HepG2 (cell line): ENCODE data around the gene JSRP1. TPM values are rescaled to one million over a fixed set of nuclear protein-coding genes. Genes with fewer than 3 reads are reported as not detected.
A peak's percentile ranks its signal among the peaks of the same experiment; 100 is the strongest.

ENCODE experiments used
- ARID2 ChIP-seq: sonication (generic); formaldehyde crosslinking; IDR thresholded peaks from 2 replicates; pipeline ENCODE4 v1.8.1; 2022; ENCODE audit warnings: mild to moderate bottlenecking, missing genetic modification reagents, borderline replicate concordance
- CBFB ChIP-seq: sonication (generic); formaldehyde crosslinking; IDR thresholded peaks from 2 replicates; pipeline ENCODE4 v1.4.0; 2020; ENCODE audit warnings: missing genetic modification reagents
- FUBP1 ChIP-seq: sonication (generic); formaldehyde crosslinking; IDR thresholded peaks from 2 replicates; pipeline ENCODE4 v1.5.1; 2020; ENCODE audit warnings: missing genetic modification reagents, mild to moderate bottlenecking, borderline replicate concordance
- HOXA3 ChIP-seq: sonication (generic); formaldehyde crosslinking; IDR thresholded peaks from 2 replicates; pipeline ENCODE4 v1.5.0; 2020; ENCODE audit warnings: missing genetic modification reagents
- IRF2 ChIP-seq: IDR thresholded peaks from 2 replicates; pipeline ENCODE4 v1.6.1; 2018; ENCODE audit warnings: missing genetic modification reagents, missing compliant biosample characterization
- KAT7 ChIP-seq: IDR thresholded peaks from 2 replicates; pipeline ENCODE4 v1.6.1; 2018; ENCODE audit warnings: borderline replicate concordance, missing compliant biosample characterization
- MAX ChIP-seq: IDR thresholded peaks from 2 replicates; pipeline ENCODE4 v1.6.1; 2012; ENCODE audit warnings: inconsistent platforms
- MXD4 ChIP-seq: IDR thresholded peaks from 2 replicates; pipeline ENCODE4 v1.6.1; 2016; ENCODE audit warnings: mild to moderate bottlenecking, missing biosample characterization, missing genetic modification reagents
- MXI1 ChIP-seq: IDR thresholded peaks from 3 replicates; pipeline ENCODE4 v1.6.1; 2012; ENCODE audit warnings: low read depth, low read length, inconsistent platforms, borderline replicate concordance
- NCOA2 ChIP-seq: sonication (generic); formaldehyde crosslinking; IDR thresholded peaks from 2 replicates; pipeline ENCODE4 v1.8.0; 2022; ENCODE audit warnings: inconsistent platforms
- PHF20 ChIP-seq: sonication (generic); formaldehyde crosslinking; IDR thresholded peaks from 2 replicates; pipeline ENCODE4 v1.5.0; 2020; ENCODE audit warnings: mild to moderate bottlenecking, missing genetic modification reagents
- SAFB2 ChIP-seq: sonication (generic); formaldehyde crosslinking; IDR thresholded peaks from 2 replicates; pipeline ENCODE4 v1.5.1; 2020; ENCODE audit warnings: missing genetic modification reagents, low read depth, mild to moderate bottlenecking, borderline replicate concordance
- SETDB1 ChIP-seq: sonication (generic); formaldehyde crosslinking; IDR thresholded peaks from 2 replicates; pipeline ENCODE4 v1.5.1; 2020; ENCODE audit warnings: missing genetic modification reagents, mild to moderate bottlenecking, borderline replicate concordance
- SKIL ChIP-seq: sonication (generic); formaldehyde crosslinking; IDR thresholded peaks from 2 replicates; pipeline ENCODE4 v1.8.0; 2022; ENCODE audit warnings: missing genetic modification reagents, mild to moderate bottlenecking, moderate library complexity, borderline replicate concordance
- SOX5 ChIP-seq: IDR thresholded peaks from 2 replicates; pipeline ENCODE4 v1.6.1; 2016; ENCODE audit warnings: borderline replicate concordance
- ZBTB7A ChIP-seq: sonication (generic); formaldehyde crosslinking; IDR thresholded peaks from 2 replicates; pipeline ENCODE4 v1.8.0; 2022; ENCODE audit warnings: mild to moderate bottlenecking, missing genetic modification reagents
- ZFX ChIP-seq: sonication (generic); formaldehyde crosslinking; IDR thresholded peaks from 2 replicates; pipeline ENCODE4 v1.4.0; 2020; ENCODE audit warnings: mild to moderate bottlenecking, low read depth, missing genetic modification reagents, moderate library complexity
- ZNF33B ChIP-seq: sonication (generic); formaldehyde crosslinking; IDR thresholded peaks from 2 replicates; pipeline ENCODE4 v1.5.1; 2020; ENCODE audit warnings: mild to moderate bottlenecking, missing genetic modification reagents
- ZNF563 ChIP-seq: sonication (generic); formaldehyde crosslinking; IDR thresholded peaks from 2 replicates; pipeline ENCODE4 v1.8.0; 2022; ENCODE audit warnings: mild to moderate bottlenecking, moderate library complexity, missing genetic modification reagents
- ZNF607 ChIP-seq: sonication (generic); formaldehyde crosslinking; IDR thresholded peaks from 2 replicates; pipeline ENCODE4 v1.5.1; 2020; ENCODE audit warnings: missing genetic modification reagents, mild to moderate bottlenecking, borderline replicate concordance
- ZNF614 ChIP-seq: IDR thresholded peaks from 2 replicates; pipeline ENCODE4 v1.6.1; 2018; ENCODE audit warnings: missing biosample characterization, missing genetic modification reagents, inconsistent platforms, borderline replicate concordance
- ZNF768 ChIP-seq: sonication (generic); formaldehyde crosslinking; IDR thresholded peaks from 2 replicates; pipeline ENCODE4 v1.4.0; 2020; ENCODE audit warnings: missing genetic modification reagents
- polyA plus RNA-seq, 8 experiments: library from polyadenylated mRNA; depleted of rRNA in 3 of 8; stranded (reverse) in 7 of 8; unstranded in 1 of 8; fragments of >200 nt; fragmentation: Illumina TruSeq in 4 of 8; extraction: Trizol in 4 of 8; gene quantifications; 2 replicates each; pipeline versions ENCODE4 v1.2.1 to v1.2.3, GENCODE V29; 2011 to 2016; ENCODE audit warnings: low read depth in 4 of 8, missing spikeins in 1 of 8, mixed read lengths in 1 of 8; ENCODE audit not compliant: insufficient read depth in 1 of 8
- total RNA-seq, 5 experiments: library from RNA; depleted of rRNA; stranded (reverse); fragments of >200 nt; fragmentation: Illumina TruSeq; extraction: Trizol; gene quantifications; 2 replicates each; pipeline ENCODE4 v1.2.3, GENCODE V29; 2016; ENCODE audit warnings: low read depth in 1 of 5
- TF ChIP-seq, protein P1 (sequence below): sonication (generic); formaldehyde crosslinking; IDR thresholded peaks from 2 replicates; pipeline ENCODE4 v1.8.1; 2023; ENCODE audit warnings: missing genetic modification reagents, mild to moderate bottlenecking, borderline replicate concordance
- TF ChIP-seq, protein P2 (sequence below): IDR thresholded peaks from 2 replicates; pipeline ENCODE4 v1.6.1; 2016; ENCODE audit warnings: low read depth, control low read depth

Gene JSRP1
- total and polyA plus RNA-seq, 2 of the 13 experiments (the other 11 are each of a cell fraction or from before 2014, with no cell fraction given), result 0.16 to 0.38 TPM

DNA sequence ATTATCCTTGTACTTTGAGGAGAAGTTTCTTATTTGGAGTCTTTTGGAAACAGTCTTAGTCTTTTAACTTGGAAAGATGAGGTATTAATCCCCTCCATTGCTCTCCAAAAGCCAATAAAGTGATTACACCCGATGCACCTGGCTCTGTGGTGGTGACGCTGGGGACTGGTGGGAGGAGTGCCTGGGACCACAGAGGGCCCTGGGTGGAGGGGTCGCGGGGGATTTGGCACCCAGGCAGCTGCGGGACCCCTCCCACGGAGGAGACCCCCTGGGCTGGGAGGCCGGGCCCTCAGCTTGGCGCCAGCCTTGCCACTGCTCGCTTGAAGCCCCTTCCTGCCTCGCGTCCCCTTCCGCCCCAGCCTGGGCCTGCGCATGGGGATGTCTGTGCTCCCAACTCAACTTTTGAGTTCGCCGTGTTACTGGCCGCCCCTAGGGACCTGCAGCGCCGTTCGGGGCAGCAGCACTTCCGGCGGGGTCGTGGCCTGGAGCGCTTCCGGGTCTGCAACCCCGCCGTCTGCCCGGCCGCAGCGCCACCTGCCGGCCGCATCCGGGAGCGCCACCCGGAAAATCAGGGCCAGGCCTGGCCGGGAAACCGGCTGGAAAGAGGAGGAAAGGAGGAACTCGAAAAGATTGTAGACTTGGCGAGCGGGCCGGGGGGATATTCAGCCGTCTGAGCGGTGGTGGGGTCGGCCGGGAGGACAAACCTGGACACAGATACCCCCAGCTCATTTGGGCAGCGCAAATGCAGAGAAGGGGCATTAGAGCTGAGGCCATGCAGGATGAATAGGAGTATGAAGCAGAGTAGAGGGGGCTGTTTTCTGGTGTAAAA is 17.4 kb upstream of the JSRP1 start (continued):
- TF ChIP-seq ZFX (CRISPR knock-in tag), result peak; percentile 80
- TF ChIP-seq HOXA3 (CRISPR knock-in tag), result peak; percentile 89
- TF ChIP-seq ZNF614, result peak; percentile 82; the same call in 1 of the 2 replicates
- TF ChIP-seq ZNF33B, result 0 out of 2 replicates have a peak, but pooled peaks have one; percentile 78
- TF ChIP-seq MXD4 (CRISPR knock-in tag), result peak; percentile 26; the same call in 1 of the 2 replicates
- TF ChIP-seq, protein P1, sequence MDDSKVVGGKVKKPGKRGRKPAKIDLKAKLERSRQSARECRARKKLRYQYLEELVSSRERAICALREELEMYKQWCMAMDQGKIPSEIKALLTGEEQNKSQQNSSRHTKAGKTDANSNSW, result no peak
- peak; percentile 88 for TF ChIP-seq CBFB (CRISPR knock-in tag)
- peak; percentile 79; the same call in 1 of the 2 replicates for TF ChIP-seq KAT7 (CRISPR knock-in tag)
- no peak; the same call in 1 of the 2 replicates for TF ChIP-seq ZBTB7A (CRISPR knock-in tag)
- no peak for TF ChIP-seq SETDB1 (CRISPR knock-in tag)
- peak; percentile 84; the same call in 1 of the 2 replicates for TF ChIP-seq ZNF563
- TF ChIP-seq SAFB2 (CRISPR knock-in tag), result peak; percentile 90; the same call in 1 of the 2 replicates
- peak; percentile 60; the same call in 1 of the 2 replicates for TF ChIP-seq MAX
- peak; percentile 86; the same call in 1 of the 2 replicates for TF ChIP-seq FUBP1
- peak; percentile 68 for TF ChIP-seq IRF2 (CRISPR knock-in tag)
- TF ChIP-seq PHF20 (CRISPR knock-in tag), result peak; percentile 79
- TF ChIP-seq SKIL (CRISPR knock-in tag), result no peak; the same call in 1 of the 2 replicates
- TF ChIP-seq ARID2 (CRISPR knock-in tag), result no peak
- TF ChIP-seq SOX5 (CRISPR knock-in tag), result peak; percentile 65
- TF ChIP-seq NCOA2 (CRISPR knock-in tag), result peak; percentile 48; the same call in 1 of the 2 replicates
- TF ChIP-seq MXI1, result peak; percentile 89; the same call in 2 of the 3 replicates
- peak; percentile 56; the same call in 1 of the 2 replicates for TF ChIP-seq ZNF768 (CRISPR knock-in tag)
- peak; percentile 35; the same call in 1 of the 2 replicates for TF ChIP-seq ZNF607 (CRISPR knock-in tag)
- TF ChIP-seq, protein P2, sequence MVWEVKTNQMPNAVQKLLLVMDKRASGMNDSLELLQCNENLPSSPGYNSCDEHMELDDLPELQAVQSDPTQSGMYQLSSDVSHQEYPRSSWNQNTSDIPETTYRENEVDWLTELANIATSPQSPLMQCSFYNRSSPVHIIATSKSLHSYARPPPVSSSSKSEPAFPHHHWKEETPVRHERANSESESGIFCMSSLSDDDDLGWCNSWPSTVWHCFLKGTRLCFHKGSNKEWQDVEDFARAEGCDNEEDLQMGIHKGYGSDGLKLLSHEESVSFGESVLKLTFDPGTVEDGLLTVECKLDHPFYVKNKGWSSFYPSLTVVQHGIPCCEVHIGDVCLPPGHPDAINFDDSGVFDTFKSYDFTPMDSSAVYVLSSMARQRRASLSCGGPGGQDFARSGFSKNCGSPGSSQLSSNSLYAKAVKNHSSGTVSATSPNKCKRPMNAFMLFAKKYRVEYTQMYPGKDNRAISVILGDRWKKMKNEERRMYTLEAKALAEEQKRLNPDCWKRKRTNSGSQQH (CRISPR knock-in tag), result no peak
